ENCODE results near the gene COL25A1. TPM values are rescaled to one million over a fixed set of nuclear protein-coding genes. Genes with fewer than 3 reads are reported as not detected.

Gene COL25A1
- total and polyA plus RNA-seq, 2 donors (not counting 3 experiments of a cell fraction or from before 2014, with no cell fraction given) = 0.21 to 3.5 TPM

DNA sequence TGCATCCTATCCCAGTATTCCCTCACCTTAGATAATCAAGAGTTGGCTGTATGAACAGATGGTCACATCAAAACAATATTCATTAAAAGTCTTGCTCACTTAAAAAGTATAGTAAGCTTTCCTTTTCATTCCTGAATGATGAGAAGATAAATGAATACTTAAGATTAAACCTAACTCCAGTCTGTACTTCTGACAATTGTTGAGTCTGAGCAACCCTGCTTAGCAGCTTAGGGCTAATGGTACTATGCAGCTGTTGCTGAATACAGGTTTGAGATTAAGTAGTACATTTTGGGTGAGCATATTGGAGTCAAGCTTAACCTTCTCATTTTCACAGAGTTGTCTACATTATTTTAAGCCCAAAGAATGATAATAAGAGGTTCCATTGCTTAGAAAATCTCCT lies 417.9 kb downstream of the COL25A1 start:
- Histone ChIP-seq H3K4me1 (ENCODE audit: control insufficient read depth, extremely low read depth, insufficient read depth, low read length) (peaks cover 36% of the 10 kb centered on the region), H3K4me2 (ENCODE audit: insufficient read depth, low read length) (no peak overlapping the region)

More for the DNA sequence above, 417.9 kb downstream of the COL25A1 start:
- Histone ChIP-seq H3K27me3 (ENCODE audit: control insufficient read depth in 2 of 2, insufficient read depth in 2 of 2, low read length in 2 of 2) (no peaks in the 10 kb centered on the region), H3K36me3 (ENCODE audit: control insufficient read depth in 2 of 2, extremely low read depth in 1 of 2, insufficient read depth in 2 of 2, low read length in 2 of 2) (no peaks in the 10 kb centered on the region), H3K4me3 (replicated peaks in 1 of 3; ENCODE audit: insufficient read depth in 1 of 3, low read depth in 1 of 3, low read length in 3 of 3) (no peak overlapping the region), H4K20me1 (replicated peaks; ENCODE audit: control insufficient read depth, extremely low read depth, insufficient read depth, low read length) (no peaks in the 10 kb centered on the region), H3K9ac (replicated peaks; ENCODE audit: extremely low read depth, insufficient read depth, low read length) (no peak overlapping the region), H3K27ac (ENCODE audit: insufficient read depth, low read depth, low read length) (no peak overlapping the region), H3K9me1 (replicated peaks; ENCODE audit: control insufficient read depth, extremely low read depth, insufficient read depth, low read length) (no peaks in the 10 kb centered on the region), H3K79me2 (ENCODE audit: control insufficient read depth, insufficient read depth, low read length) (no peaks in the 10 kb centered on the region), H2AFZ (ENCODE audit: low read depth, low read length) (no peak overlapping the region), H3K9me3 (replicated peaks; ENCODE audit: control insufficient read depth, insufficient read depth, low read length) (no peaks in the 10 kb centered on the region)
- no peak for FAIRE-seq
- DNase-seq (ENCODE audit: low read depth, low spot score) = no peak
- no TSS peak for BruUV-seq (replicated peaks)
- intact Hi-C loops (cut with micrococcal nuclease) (no loop called here), dilution Hi-C loops (cut with MboI; ENCODE audit: extremely low pct_ligation_motif_present, low sequenced_read_pairs) (no loop called here)
- no peak for TF ChIP-seq MYC (IDR thresholded peaks at IDR 0.05; ENCODE audit: low read depth, low read length)
- no peak for TF ChIP-seq JUN (IDR thresholded peaks at IDR 0.05; ENCODE audit: borderline replicate concordance, insufficient read depth, insufficient read length, low read depth)
- TF ChIP-seq, protein P1, sequence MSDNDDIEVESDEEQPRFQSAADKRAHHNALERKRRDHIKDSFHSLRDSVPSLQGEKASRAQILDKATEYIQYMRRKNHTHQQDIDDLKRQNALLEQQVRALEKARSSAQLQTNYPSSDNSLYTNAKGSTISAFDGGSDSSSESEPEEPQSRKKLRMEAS (IDR thresholded peaks at IDR 0.05; ENCODE audit: insufficient read depth, insufficient read length) = no peak
- no peak for TF ChIP-seq POLR2AphosphoS5 (IDR thresholded peaks at IDR 0.05; ENCODE audit: insufficient read depth, low read depth, low read length)
- no peak for TF ChIP-seq POLR2A (IDR thresholded peaks at IDR 0.05; ENCODE audit: low read depth, low read length)
- no peak for TF ChIP-seq FOS (IDR thresholded peaks at IDR 0.05; ENCODE audit: borderline replicate concordance, insufficient read depth, low read length)
- TF ChIP-seq GATA2 (IDR thresholded peaks at IDR 0.05; ENCODE audit: insufficient read depth, insufficient read length, low read depth, low read length) = no peak
- TF ChIP-seq, protein P2, sequence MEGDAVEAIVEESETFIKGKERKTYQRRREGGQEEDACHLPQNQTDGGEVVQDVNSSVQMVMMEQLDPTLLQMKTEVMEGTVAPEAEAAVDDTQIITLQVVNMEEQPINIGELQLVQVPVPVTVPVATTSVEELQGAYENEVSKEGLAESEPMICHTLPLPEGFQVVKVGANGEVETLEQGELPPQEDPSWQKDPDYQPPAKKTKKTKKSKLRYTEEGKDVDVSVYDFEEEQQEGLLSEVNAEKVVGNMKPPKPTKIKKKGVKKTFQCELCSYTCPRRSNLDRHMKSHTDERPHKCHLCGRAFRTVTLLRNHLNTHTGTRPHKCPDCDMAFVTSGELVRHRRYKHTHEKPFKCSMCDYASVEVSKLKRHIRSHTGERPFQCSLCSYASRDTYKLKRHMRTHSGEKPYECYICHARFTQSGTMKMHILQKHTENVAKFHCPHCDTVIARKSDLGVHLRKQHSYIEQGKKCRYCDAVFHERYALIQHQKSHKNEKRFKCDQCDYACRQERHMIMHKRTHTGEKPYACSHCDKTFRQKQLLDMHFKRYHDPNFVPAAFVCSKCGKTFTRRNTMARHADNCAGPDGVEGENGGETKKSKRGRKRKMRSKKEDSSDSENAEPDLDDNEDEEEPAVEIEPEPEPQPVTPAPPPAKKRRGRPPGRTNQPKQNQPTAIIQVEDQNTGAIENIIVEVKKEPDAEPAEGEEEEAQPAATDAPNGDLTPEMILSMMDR (IDR thresholded peaks at IDR 0.05; ENCODE audit: extremely low read depth in 1 of 2, insufficient read depth in 1 of 2, low read depth in 1 of 2, low read length in 2 of 2) = no peak
- TF ChIP-seq EZH2 (IDR thresholded peaks at IDR 0.05; ENCODE audit: borderline replicate concordance, low read depth, low read length, severe bottlenecking) = no peak
- CTCF ChIA-PET = no interaction called here
- POLR2A ChIA-PET = no interaction called here
